GM12873 (cell line): ENCODE results near the gene PRPF19.

Experiments
- TF ChIP-seq, protein P1 (sequence below): IDR thresholded peaks from 2 replicates; pipeline ENCODE4 v1.5.1; 2012; ENCODE audit warnings: low read depth, mild to moderate bottlenecking, moderate library complexity, low read length, control low read depth; ENCODE audit not compliant: insufficient read depth; ENCODE audit errors: missing control alignments

The PRPF19 gene

GRCh38 chr11:60906132-60906972 is at the start of gene PRPF19:
Gene PRPF19 (minus strand): TSS chr11:60906585. CDS start chr11:60906382, 203 bp downstream.
- TF ChIP-seq, protein P1, sequence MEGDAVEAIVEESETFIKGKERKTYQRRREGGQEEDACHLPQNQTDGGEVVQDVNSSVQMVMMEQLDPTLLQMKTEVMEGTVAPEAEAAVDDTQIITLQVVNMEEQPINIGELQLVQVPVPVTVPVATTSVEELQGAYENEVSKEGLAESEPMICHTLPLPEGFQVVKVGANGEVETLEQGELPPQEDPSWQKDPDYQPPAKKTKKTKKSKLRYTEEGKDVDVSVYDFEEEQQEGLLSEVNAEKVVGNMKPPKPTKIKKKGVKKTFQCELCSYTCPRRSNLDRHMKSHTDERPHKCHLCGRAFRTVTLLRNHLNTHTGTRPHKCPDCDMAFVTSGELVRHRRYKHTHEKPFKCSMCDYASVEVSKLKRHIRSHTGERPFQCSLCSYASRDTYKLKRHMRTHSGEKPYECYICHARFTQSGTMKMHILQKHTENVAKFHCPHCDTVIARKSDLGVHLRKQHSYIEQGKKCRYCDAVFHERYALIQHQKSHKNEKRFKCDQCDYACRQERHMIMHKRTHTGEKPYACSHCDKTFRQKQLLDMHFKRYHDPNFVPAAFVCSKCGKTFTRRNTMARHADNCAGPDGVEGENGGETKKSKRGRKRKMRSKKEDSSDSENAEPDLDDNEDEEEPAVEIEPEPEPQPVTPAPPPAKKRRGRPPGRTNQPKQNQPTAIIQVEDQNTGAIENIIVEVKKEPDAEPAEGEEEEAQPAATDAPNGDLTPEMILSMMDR = no peak

DNA sequence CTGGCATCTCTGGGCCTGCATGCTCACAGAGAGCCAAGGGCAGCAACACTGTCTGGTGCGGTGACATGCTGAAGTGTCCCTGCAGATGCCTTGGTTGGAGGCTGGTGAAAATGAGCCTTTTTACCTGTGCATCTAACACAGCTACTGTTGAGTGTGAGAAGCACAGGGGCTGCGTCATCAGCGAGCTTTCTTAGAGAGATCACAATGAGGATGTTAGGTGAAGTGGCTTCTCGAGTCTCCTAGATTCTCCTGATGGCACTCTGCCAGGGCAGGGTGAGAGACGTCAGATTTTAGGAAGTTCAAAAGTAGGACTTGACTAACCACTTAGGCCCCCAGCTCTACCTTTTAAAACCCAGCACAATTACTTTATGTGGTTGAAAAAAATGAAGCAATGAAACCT is 49.2 kb upstream of the PRPF19 start:
- TF ChIP-seq, protein P1 = no peak

- TF ChIP-seq, protein P1 = no peak
These were observed 48.0 kb upstream of the PRPF19 start for GRCh38 chr11:60954421-60954820.

DNA sequence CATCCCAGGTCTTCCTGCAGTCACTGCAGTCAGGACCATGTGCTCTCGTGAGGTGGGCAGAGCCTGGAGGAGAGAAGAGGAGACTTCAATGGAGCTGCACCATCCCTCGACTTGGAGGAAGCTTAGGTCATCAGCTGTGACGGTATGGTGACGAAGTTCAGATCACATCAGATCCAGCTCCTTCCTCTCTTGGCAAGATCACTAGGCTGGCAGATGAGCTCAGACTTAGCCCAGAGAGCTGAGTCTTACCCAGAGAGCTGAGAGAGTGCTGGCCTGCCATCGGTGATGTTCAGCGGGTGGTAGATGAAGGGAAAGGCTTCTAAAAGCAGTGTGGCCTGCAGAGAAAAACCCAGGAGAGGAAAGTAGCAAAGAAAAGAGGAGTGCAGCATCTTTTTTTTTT is 47.4 kb upstream of the PRPF19 start:
- TF ChIP-seq, protein P1 = no peak

- TF ChIP-seq, protein P1 = no peak
These were observed 46.4 kb upstream of the PRPF19 start for GRCh38 chr11:60952742-60953170.

GRCh38 chr11:60951904-60952741 is 45.7 kb upstream of the PRPF19 start, which contains the start of gene SLC15A3:
Gene SLC15A3 (minus strand): TSS chr11:60952176. CDS start chr11:60951551, 625 bp downstream.
- TF ChIP-seq, protein P1 = no peak

GRCh38 chr11:60951606-60951903 is 45.2 kb upstream of the PRPF19 start:
- TF ChIP-seq, protein P1 = no peak
